GM21576 (cell line): Measurements from ENCODE around the gene SLC17A2.
"Not testable (repeated sequence)": the region's sequence is repeated elsewhere in the genome, so short reads cannot be mapped to it uniquely, and the experiment has no call there.

Experiments used
- ATAC-seq: cut with Tn5 transposase; IDR thresholded peaks from one replicate; pipeline ENCODE4 v1.9.1; 2021; ENCODE audit warnings: mild to moderate bottlenecking, moderate library complexity; ENCODE audit not compliant: unreplicated experiment

SLC17A2 gene

DNA sequence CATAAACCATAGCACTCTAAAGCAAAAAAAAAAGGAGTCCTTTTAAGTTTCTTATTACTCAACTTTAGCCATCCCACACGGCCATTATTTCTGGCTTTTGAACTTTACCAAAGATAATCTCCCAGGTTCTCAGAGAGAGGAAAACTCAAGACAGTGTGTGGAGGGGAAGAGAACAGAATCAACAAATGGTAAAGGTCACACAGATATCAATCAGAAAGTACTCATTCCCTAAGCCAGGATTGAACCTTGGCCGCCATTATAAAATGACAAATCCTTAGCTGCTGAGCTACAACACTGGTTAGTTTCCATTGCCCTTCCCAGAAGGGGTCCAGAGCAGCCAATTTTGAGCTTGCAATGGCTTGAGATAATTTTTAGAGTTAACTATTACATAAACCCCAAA is 22.0 kb upstream of the SLC17A2 start:
- no peak for ATAC-seq

- no peak for ATAC-seq
These were observed 21.0 kb upstream of the SLC17A2 start for GRCh38 chr6:25951296-25952032.

GRCh38 chr6:25950297-25950696 is 19.8 kb upstream of the SLC17A2 start:
- no peak for ATAC-seq

GRCh38 chr6:25949695-25950094 is 19.2 kb upstream of the SLC17A2 start:
- ATAC-seq, result no peak

DNA sequence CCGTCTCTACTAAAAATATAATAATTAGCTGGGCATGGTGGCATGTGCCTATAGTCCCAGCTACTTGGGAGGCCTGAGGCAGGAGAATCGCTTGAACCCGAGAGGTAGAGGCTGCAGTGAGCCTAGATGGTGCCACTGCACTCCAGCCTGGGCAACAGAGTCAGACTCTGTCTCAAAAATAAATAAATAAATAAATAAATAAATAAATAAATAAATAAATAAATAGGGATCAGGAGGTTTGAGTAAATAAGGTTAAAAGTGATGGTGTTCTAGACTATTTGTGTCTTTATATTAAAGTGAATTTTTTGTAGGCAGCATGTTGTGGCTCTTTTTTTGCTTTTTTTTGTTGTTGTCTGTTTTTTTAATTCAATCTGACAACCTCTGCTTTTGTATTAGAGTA is 17.0 kb upstream of the SLC17A2 start:
- not testable (repeated sequence) for ATAC-seq

DNA sequence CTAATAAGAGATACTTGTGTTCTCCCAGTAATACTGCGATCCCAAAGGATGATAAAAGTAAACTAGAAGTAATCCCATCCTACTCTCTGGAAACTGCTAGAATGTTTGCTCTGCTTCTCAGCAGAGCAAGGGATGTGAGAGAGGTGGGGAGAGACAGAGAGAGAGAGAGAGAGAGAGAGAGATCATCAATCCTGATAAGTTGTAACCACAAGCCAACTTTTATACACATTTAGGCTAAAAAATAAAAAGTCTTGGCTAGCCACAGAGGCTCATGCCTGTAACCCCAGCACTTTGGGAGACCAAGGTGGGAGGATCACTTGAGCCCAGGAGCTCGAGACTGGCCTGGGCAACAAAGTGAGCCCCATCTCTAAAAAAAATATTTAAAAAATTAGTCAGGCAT is 16.1 kb upstream of the SLC17A2 start:
- ATAC-seq, result no peak

DNA sequence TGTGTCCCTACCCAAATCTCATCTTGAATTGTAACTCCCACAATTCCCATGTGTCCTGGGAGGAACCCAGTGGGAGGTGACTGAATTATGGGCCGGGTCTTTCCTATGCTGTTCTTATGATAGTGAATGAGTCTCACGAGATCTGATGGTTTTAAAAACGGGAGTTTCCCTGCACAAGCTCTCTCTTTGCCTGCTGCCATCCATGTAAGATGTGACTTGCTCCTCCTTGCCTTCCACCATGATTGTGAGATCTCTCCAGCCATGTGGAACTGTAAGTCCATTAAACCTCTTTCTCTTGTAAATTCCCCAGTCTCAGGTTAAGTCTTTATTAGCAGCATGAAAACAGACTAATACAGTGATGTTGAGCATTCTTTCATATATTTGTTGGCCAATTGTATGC is 15.2 kb upstream of the SLC17A2 start:
- not testable (repeated sequence) for ATAC-seq

DNA sequence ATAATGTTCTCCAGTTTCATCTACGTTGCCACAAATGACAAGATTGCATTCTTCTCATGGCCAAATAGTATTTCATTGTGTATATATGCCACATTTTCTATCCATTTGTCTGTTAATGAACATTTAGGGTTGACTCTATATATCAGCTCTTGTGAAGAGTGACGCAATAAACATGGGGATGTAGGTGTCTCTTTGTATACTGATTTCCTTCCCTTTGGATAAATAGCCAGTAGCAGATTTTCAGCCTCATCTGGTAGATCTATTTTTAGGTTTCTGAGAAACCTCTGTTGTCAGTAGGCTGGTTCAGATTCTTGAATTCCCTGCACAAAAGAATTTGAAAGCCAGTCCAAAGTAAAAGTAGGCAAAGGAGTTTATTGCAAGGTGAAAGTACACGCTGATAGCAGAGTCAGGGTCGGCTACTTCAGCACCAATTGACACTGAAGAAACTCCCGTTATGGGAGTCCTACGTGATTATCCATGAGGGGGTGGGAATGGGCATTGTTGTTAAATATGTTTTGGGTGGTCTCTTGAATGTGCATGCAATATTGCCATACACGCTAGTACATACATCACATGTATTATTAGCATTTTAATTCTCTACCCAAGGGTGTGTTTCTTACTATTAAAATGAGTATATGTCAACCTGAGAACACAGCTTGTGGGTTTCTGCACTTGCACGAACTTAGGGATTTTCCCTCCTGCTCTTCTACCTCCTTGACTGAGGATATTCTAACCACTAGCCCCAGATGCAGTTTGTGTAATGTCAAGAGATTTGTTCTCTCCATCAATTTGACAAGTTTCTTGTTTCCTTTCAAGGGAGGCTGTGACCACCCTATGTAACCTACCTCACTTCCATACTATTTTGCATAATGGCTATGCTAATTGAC is 14.4 kb upstream of the SLC17A2 start:
- ATAC-seq, result peak; percentile 91

- no peak for ATAC-seq
These were observed 13.4 kb upstream of the SLC17A2 start for GRCh38 chr6:25943887-25944286.

- no peak for ATAC-seq
These were observed 12.2 kb upstream of the SLC17A2 start for GRCh38 chr6:25942561-25943147.

DNA sequence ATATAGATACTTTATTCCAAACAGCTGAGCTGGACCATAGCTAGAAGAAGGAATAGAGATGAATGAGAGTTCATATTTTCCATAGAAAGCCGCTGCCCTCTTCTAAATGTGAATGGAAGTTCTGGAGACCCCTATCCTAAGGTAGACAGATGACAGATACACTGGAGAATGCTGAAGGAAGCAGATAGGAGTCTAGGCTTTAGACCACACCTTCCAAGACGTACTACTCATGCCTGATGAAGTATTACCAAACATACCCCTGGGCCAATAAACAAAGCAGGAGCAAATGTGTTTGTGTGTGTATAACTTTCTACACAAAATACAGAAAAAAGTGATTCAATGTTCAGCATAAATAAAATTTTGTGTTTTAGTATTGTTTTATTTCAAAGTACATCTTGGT is 9.1 kb upstream of the SLC17A2 start:
- ATAC-seq, result no peak

DNA sequence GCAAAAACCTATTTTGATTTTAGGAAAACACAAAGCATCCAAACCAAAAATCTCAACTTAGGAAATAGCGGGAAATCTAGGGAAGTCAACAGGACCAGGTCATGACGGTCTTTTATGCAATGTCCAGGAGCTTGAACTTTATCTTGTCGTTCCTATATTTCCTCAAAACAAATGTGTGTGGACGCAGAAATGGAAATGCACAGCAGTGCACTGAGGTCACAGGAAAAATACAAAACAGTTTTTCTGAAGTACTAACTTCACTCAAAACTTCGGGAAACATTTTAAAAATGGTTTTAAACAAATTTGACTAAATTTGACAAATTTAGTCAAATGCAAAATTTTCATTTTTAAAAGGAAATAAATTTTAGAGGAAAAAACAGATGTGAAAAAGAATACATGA is 5.5 kb upstream of the SLC17A2 start:
- no peak for ATAC-seq

DNA sequence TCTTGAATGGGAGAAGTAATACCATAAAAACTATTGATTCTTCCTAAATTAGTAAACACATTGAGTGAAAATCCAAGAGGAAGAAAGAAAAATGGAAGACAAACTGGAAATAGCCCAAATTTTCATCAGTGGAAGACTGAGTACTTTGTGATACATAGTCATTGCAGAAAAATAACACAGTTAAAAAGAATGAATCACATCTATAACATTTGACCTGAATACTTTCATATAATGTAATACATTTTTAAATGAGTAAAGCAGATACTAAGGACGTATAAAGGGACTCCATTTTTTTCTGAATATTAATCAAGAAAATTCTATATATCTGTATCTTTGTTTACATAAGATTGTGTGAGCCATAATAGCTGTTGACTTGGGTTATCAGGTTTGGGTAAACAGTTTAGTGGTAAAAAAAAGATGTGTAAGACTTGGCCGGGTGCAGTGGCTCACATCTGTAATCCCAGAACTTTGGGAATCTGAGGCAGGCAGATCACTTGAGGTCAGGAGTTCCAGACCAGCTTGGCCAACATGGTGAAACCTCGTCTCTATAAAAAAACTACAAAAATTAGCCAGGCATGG is 4.3 kb upstream of the SLC17A2 start:
- no peak for ATAC-seq

- no peak for ATAC-seq
These were observed 3.7 kb upstream of the SLC17A2 start for GRCh38 chr6:25934156-25934555.

- ATAC-seq, result no peak
These were observed 869 bp upstream of the SLC17A2 start for GRCh38 chr6:25931411-25931709.

DNA sequence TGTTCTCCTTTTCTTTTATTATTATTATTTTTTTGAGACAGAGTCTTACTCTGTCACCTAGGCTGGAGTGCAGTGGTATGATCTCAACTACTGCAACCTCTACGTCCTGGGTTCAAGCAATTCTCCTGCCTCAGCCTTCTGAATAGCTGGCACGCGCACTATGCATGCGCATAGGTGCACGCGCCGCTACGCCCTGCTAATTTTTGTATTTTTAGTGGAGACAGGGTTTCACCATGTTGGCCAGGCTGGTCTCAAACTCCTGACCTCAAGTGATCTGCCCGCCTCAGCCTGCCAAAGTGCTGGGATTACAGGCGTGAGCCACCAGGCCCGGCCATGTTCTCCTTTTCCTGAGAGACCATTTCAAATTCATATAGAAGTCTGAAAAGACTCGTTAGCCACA is 706 bp downstream of the SLC17A2 start:
- ATAC-seq, result not testable (repeated sequence)

GRCh38 chr6:25928562-25929324 is 1.7 kb downstream of the SLC17A2 start:
- ATAC-seq, result no peak

- ATAC-seq, result no peak
These were observed 2.7 kb downstream of the SLC17A2 start for GRCh38 chr6:25927756-25928216.

- ATAC-seq, result no peak
These were observed 3.3 kb downstream of the SLC17A2 start for GRCh38 chr6:25927178-25927577.

GRCh38 chr6:25925876-25926275 is 4.6 kb downstream of the SLC17A2 start:
- ATAC-seq, result no peak

GRCh38 chr6:25922301-25922700 is 8.2 kb downstream of the SLC17A2 start:
- ATAC-seq, result no peak
